Left hindlimb (tissue), 1 donor: ENCODE measurements around the gene EGFL8.
A peak's percentile ranks its signal among the peaks of the same experiment; 100 is the strongest.
"Not testable (repeated sequence)": the region's sequence is repeated elsewhere in the genome, so short reads cannot be mapped to it uniquely, and the experiment has no call there.

Experiments
- DNase-seq: peaks from one replicate; pipeline ENCODE4 v3.0.0-alpha.2; 2018

EGFL8 gene

GRCh38 chr6:32185681-32186131, 21.3 kb downstream of the EGFL8 start:
- DNase-seq: peak; percentile 81

- peak; percentile 21 for DNase-seq
These were observed 21.9 kb downstream of the EGFL8 start for GRCh38 chr6:32186151-32186840.

GRCh38 chr6:32187009-32187709, 22.8 kb downstream of the EGFL8 start:
- DNase-seq: no peak

- DNase-seq: peak; percentile 43
These were observed 23.5 kb downstream of the EGFL8 start for GRCh38 chr6:32187725-32188380.

GRCh38 chr6:32188381-32189068, 24.1 kb downstream of the EGFL8 start:
- no peak for DNase-seq

GRCh38 chr6:32189069-32189741, 24.8 kb downstream of the EGFL8 start:
- DNase-seq: no peak

GRCh38 chr6:32189742-32190053, 25.3 kb downstream of the EGFL8 start:
- no peak for DNase-seq

GRCh38 chr6:32190054-32190851, 25.9 kb downstream of the EGFL8 start, which contains the start of gene PBX2:
PBX2 (minus strand) TSS chr6:32190202; CDS start chr6:32189915, 287 bp downstream.
- peak; percentile 98 for DNase-seq

GRCh38 chr6:32190911-32191677, 26.7 kb downstream of the EGFL8 start:
- DNase-seq: no peak

GRCh38 chr6:32191696-32192607, 27.6 kb downstream of the EGFL8 start:
- no peak for DNase-seq

- peak; percentile 55 for DNase-seq
These were observed 28.2 kb downstream of the EGFL8 start, which contains the start of gene GPSM3 for GRCh38 chr6:32192608-32193039. GPSM3 (minus strand) TSS chr6:32192643; CDS start chr6:32192513, 130 bp downstream.

- DNase-seq: not testable (repeated sequence)
These were observed 28.7 kb downstream of the EGFL8 start for GRCh38 chr6:32193096-32193495.

GRCh38 chr6:32194388-32194787, 30.0 kb downstream of the EGFL8 start:
- DNase-seq: no peak

GRCh38 chr6:32194825-32195651, 30.6 kb downstream of the EGFL8 start:
- DNase-seq: no peak

- peak; percentile 100 for DNase-seq
These were observed 31.2 kb downstream of the EGFL8 start for GRCh38 chr6:32195652-32195901.

- DNase-seq: peak; percentile 95
These were observed 31.7 kb downstream of the EGFL8 start for GRCh38 chr6:32195902-32196681.

- DNase-seq: peak; percentile 66
These were observed 32.6 kb downstream of the EGFL8 start for GRCh38 chr6:32196682-32197616.
